ENCODE results near the gene CPN2. TPM values are rescaled to one million over a fixed set of nuclear protein-coding genes. Genes with fewer than 3 reads are reported as not detected.

The CPN2 gene
- total and polyA plus RNA-seq, 2 of the 8 experiments (the other 6 are each of a cell fraction or from before 2014, with no cell fraction given), result 0.03 TPM; not detected in 1

- TF ChIP-seq BACH1 (IDR thresholded peaks at IDR 0.05; ENCODE audit: low read length) (no peak), RAD21 (IDR thresholded peaks at IDR 0.05 in 1 of 2, conservative IDR thresholded peaks at IDR 0.05 in 1 of 2; ENCODE audit: low read depth in 2 of 2, low read length in 2 of 2) (no peak), ZNF274 (IDR thresholded peaks at IDR 0.05; ENCODE audit: borderline replicate concordance, extremely low read depth, low read length) (no peak), CEBPB (IDR thresholded peaks at IDR 0.05; ENCODE audit: low read depth, low read length) (no peak), BCL11A (IDR thresholded peaks at IDR 0.05; ENCODE audit: low read depth in 2 of 2, low read length in 2 of 2) (no peak)
Observed at GRCh38 chr3:194328942-194329582, 22.1 kb downstream of the CPN2 start (continued).

Measured in H1 (cell line).